HepG2 (cell line): ENCODE results near the gene ASIC3. TPM values are rescaled to one million over a fixed set of nuclear protein-coding genes. Genes with fewer than 3 reads are reported as not detected.

ENCODE experiments used
- ARNT2 ChIP-seq: sonication (generic); formaldehyde crosslinking; IDR thresholded peaks from 2 replicates; pipeline ENCODE4 v1.8.0; 2022; ENCODE audit warnings: mild to moderate bottlenecking, low read depth, missing genetic modification reagents, moderate library complexity
- BHLHE40 ChIP-seq: IDR thresholded peaks from 2 replicates; pipeline ENCODE4 v1.6.1; 2011; ENCODE audit warnings: low read length, improper control_type of control experiment
- CHD2 ChIP-seq: IDR thresholded peaks from 2 replicates; pipeline ENCODE4 v1.6.1; 2011; ENCODE audit warnings: low read depth, low read length, improper control_type of control experiment
- DMAP1 ChIP-seq: IDR thresholded peaks from 2 replicates; pipeline ENCODE4 v1.6.1; 2016
- DR1 ChIP-seq: sonication (generic); formaldehyde crosslinking; IDR thresholded peaks from 2 replicates; pipeline ENCODE4 v1.8.0; 2021; ENCODE audit warnings: mild to moderate bottlenecking, missing genetic modification reagents, inconsistent platforms
- EED ChIP-seq: sonication (generic); formaldehyde crosslinking; IDR thresholded peaks from 2 replicates; pipeline ENCODE4 v1.5.0; 2020; ENCODE audit warnings: mild to moderate bottlenecking, missing genetic modification reagents
- KDM5A ChIP-seq: fragments of 200-600 bp; sonication (generic); IDR thresholded peaks from 2 replicates; pipeline ENCODE4 v1.7.0; 2018; ENCODE audit warnings: antibody characterized with exemption, mild to moderate bottlenecking, low read length, borderline replicate concordance
- PHF21A ChIP-seq: sonication (generic); formaldehyde crosslinking; IDR thresholded peaks from 2 replicates; pipeline ENCODE4 v1.5.0; 2020; ENCODE audit warnings: mild to moderate bottlenecking, missing genetic modification reagents
- RARA ChIP-seq: IDR thresholded peaks from 2 replicates; pipeline ENCODE4 v1.6.1; 2016; ENCODE audit warnings: missing genetic modification reagents, missing compliant biosample characterization
- RORA ChIP-seq: sonication (generic); formaldehyde crosslinking; IDR thresholded peaks from 2 replicates; pipeline ENCODE4 v1.5.0; 2020; ENCODE audit warnings: mild to moderate bottlenecking, missing genetic modification reagents, moderate library complexity
- RXRB ChIP-seq: IDR thresholded peaks from 2 replicates; pipeline ENCODE4 v1.6.1; 2016; ENCODE audit warnings: borderline replicate concordance, missing genetic modification reagents, missing compliant biosample characterization
- SKIL ChIP-seq: sonication (generic); formaldehyde crosslinking; IDR thresholded peaks from 2 replicates; pipeline ENCODE4 v1.8.0; 2022; ENCODE audit warnings: missing genetic modification reagents, mild to moderate bottlenecking, moderate library complexity, borderline replicate concordance
- SRY ChIP-seq: sonication (generic); formaldehyde crosslinking; IDR thresholded peaks from 2 replicates; pipeline ENCODE4 v1.8.0; 2022; ENCODE audit warnings: mild to moderate bottlenecking, missing genetic modification reagents
- TARDBP ChIP-seq: sonication (generic); formaldehyde crosslinking; IDR thresholded peaks from 2 replicates; pipeline ENCODE4 v1.8.0; 2022; ENCODE audit warnings: mild to moderate bottlenecking, missing genetic modification reagents
- TFDP2 ChIP-seq: sonication (generic); formaldehyde crosslinking; IDR thresholded peaks from 2 replicates; pipeline ENCODE4 v1.4.0; 2020; ENCODE audit warnings: missing genetic modification reagents
- THAP9 ChIP-seq: sonication (generic); formaldehyde crosslinking; IDR thresholded peaks from 2 replicates; pipeline ENCODE4; 2020; ENCODE audit warnings: missing genetic modification reagents, mild to moderate bottlenecking, borderline replicate concordance
- ZNF543 ChIP-seq: sonication (generic); formaldehyde crosslinking; IDR thresholded peaks from 2 replicates; pipeline ENCODE4 v1.4.0; 2020; ENCODE audit warnings: mild to moderate bottlenecking, missing genetic modification reagents
- ZNF609 ChIP-seq: sonication (generic); formaldehyde crosslinking; IDR thresholded peaks from 2 replicates; pipeline ENCODE4 v1.4.0; 2020; ENCODE audit warnings: mild to moderate bottlenecking, missing genetic modification reagents, borderline replicate concordance
- polyA plus RNA-seq, 8 experiments: library from polyadenylated mRNA; depleted of rRNA in 3 of 8; stranded (reverse) in 7 of 8; unstranded in 1 of 8; fragments of >200 nt; fragmentation: Illumina TruSeq in 4 of 8; extraction: Trizol in 4 of 8; gene quantifications; 2 replicates each; pipeline versions ENCODE4 v1.2.1 to v1.2.3, GENCODE V29; 2011 to 2016; ENCODE audit warnings: low read depth in 4 of 8, missing spikeins in 1 of 8, mixed read lengths in 1 of 8; ENCODE audit not compliant: insufficient read depth in 1 of 8
- total RNA-seq, 5 experiments: library from RNA; depleted of rRNA; stranded (reverse); fragments of >200 nt; fragmentation: Illumina TruSeq; extraction: Trizol; gene quantifications; 2 replicates each; pipeline ENCODE4 v1.2.3, GENCODE V29; 2016; ENCODE audit warnings: low read depth in 1 of 5

The ASIC3 gene
- total and polyA plus RNA-seq, 2 of the 13 experiments (the other 11 are each of a cell fraction or from before 2014, with no cell fraction given), result 0.51 TPM; not detected in 1

- 0 out of 2 replicates have a peak, but pooled peaks have one; percentile 30 for TF ChIP-seq SKIL (CRISPR knock-in tag)
- TF ChIP-seq RARA, result peak; percentile 38
- TF ChIP-seq BHLHE40, result peak; percentile 99
- TF ChIP-seq KDM5A, result peak; percentile 51; the same call in 1 of the 2 replicates
- no peak for TF ChIP-seq RXRB (CRISPR knock-in tag)
- peak; percentile 47; the same call in 1 of the 2 replicates for TF ChIP-seq TFDP2 (CRISPR knock-in tag)
- no peak for TF ChIP-seq DR1 (CRISPR knock-in tag)
- TF ChIP-seq DMAP1 (CRISPR knock-in tag), result peak; percentile 70
- TF ChIP-seq SRY (CRISPR knock-in tag), result peak; percentile 46; the same call in 1 of the 2 replicates
- no peak for TF ChIP-seq EED
- 0 out of 2 replicates have a peak, but pooled peaks have one; percentile 48 for TF ChIP-seq ZNF543 (CRISPR knock-in tag)
- peak; percentile 52 for TF ChIP-seq ZNF609 (CRISPR knock-in tag)
- TF ChIP-seq RORA (CRISPR knock-in tag), result no peak
- peak; percentile 66; the same call in 1 of the 2 replicates for TF ChIP-seq THAP9 (CRISPR knock-in tag)
- peak; percentile 53; the same call in 1 of the 2 replicates for TF ChIP-seq ARNT2 (CRISPR knock-in tag)
- peak; percentile 85 for TF ChIP-seq PHF21A (CRISPR knock-in tag)
- no peak; the same call in 1 of the 2 replicates for TF ChIP-seq CHD2
- peak; percentile 61; the same call in 1 of the 2 replicates for TF ChIP-seq TARDBP (CRISPR knock-in tag)
Observed at GRCh38 chr7:151062399-151063211, 14.3 kb downstream of the ASIC3 start (continued).
